ENCODE data around the gene CREB3L2.
A peak's percentile ranks its signal among the peaks of the same experiment; 100 is the strongest.

CREB3L2 gene

DNA sequence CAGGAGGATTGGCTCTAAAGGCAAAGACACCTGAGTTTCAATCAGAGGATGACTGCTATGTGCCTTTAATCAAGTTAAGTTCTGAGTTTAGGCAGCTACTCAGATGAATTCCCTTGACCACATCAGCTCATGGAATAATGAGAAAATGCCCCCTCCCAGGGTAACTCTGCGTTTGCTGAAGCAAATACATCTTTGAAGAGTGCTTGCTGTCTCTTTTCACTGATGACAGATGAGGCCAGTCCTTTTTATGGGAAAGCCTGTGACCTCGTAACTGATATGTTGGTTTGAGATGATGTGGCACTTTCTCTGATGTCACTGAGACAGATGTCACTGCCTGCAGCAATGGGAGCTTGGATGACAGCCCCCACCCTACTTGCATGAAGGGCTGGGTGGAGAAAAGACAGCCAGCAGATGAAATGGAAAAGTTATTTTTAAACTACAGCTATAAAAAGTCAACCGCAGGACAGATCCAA, 111.4 kb downstream of the CREB3L2 start:
- no peak for DNase-seq (ENCODE audit: extremely low read depth, low read depth)
- TF ChIP-seq CTCF (IDR thresholded peaks at IDR 0.05; ENCODE audit: low read depth, low read length), result no peak

- no peak for DNase-seq (ENCODE audit: extremely low read depth, low read depth)
- no peak for TF ChIP-seq CTCF (IDR thresholded peaks at IDR 0.05; ENCODE audit: low read depth, low read length)
Measured at GRCh38 chr7:137888241-137888640, 113.6 kb downstream of the CREB3L2 start.

DNA sequence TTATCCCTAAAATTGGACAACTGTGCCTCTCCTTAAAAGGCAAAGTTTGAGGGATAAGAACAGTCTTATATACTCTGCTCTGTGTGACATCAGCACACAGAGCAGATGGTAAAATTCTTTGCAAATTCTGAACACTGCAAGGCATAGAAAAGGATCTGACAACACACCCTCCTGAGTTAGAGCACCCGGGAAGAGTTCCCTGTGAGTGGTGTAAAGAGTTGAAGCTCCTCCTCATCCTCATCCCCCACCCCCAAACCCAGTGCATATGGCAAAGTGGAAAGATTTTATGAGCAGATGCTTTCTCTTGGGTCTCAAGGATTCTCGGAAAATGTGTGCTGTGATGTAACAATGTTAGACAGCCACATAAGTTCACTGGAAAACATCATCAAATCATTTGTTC, 115.1 kb downstream of the CREB3L2 start:
- TF ChIP-seq CTCF (IDR thresholded peaks at IDR 0.05; ENCODE audit: low read depth, low read length), result no peak
- no peak for DNase-seq (ENCODE audit: extremely low read depth, low read depth)

DNA sequence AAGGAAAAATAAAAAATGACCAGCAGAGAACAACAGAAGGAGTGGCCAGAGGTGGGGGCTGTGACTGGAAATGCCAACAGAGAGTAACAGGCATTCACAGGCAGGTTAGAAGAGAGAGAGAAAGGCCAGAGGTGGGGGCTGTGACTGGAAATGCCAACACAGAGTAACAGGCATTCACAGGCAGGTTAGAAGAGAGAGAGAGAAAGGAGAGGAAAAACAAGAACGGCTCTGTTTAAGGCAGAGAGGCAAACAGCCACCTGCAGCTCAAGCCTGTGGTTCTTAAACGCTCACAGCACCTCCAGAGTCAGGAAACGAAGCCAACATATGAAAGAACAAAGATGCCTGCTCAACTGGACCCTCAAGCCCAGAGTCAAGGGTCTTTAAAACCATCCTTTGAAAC, 115.6 kb downstream of the CREB3L2 start:
- no peak for DNase-seq (ENCODE audit: extremely low read depth, low read depth)
- TF ChIP-seq CTCF (IDR thresholded peaks at IDR 0.05; ENCODE audit: low read depth, low read length), result no peak

DNA sequence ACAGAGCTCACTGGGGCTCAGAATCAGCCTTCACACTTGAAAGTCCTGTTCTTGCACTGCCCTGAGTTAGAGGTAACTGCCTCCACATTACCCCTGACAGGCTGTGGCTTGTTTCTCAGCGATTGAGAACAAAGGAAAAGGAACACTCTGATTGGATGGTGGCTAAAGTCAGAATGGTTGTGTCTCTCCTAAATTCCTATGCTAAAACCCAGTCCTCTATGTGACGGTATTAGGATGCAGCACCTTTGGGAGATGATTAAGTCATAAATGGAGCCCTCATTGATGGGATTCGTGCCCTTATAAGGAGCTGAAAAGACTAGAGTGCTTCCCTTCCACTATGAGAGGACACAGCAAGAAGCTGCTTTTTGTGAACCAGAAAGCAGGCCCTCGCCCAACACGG, 116.2 kb downstream of the CREB3L2 start:
- no peak for TF ChIP-seq CTCF (IDR thresholded peaks at IDR 0.05; ENCODE audit: low read depth, low read length)
- DNase-seq (ENCODE audit: extremely low read depth, low read depth), result no peak

- TF ChIP-seq CTCF (IDR thresholded peaks at IDR 0.05; ENCODE audit: low read depth, low read length), result no peak
- no peak for DNase-seq (ENCODE audit: extremely low read depth, low read depth)
Measured at GRCh38 chr7:137882806-137883205, 119.1 kb downstream of the CREB3L2 start.

DNA sequence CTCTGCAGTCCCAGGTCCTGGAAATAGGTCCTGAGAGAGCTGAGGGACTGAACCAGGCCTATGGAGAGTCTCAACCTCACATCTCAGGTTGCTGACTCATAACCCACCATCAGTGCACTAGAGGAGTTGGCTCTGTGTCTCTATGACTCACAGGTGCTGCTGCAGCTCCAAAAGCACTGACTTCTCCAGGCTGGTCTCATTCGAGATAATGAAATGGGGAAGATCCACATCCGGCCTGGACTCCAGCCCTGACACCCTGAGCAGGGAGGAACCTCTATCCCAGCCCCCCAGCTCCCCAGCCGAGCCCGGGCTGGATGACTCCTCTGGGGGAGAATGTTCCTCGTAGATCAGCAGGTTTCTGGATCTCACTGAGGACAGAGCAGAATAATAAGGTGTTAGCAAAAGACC, 119.6 kb downstream of the CREB3L2 start:
- TF ChIP-seq CTCF (IDR thresholded peaks at IDR 0.05; ENCODE audit: low read depth, low read length), result no peak

More for the DNA sequence above, 119.6 kb downstream of the CREB3L2 start:
- DNase-seq (ENCODE audit: extremely low read depth, low read depth), result peak; percentile 81
